GM18520 (cell line): ENCODE results near the gene LNX1.

Experiments used
- ATAC-seq: cut with Tn5 transposase; IDR thresholded peaks from one replicate; pipeline ENCODE4 v1.9.1; 2021; ENCODE audit not compliant: unreplicated experiment

The LNX1 gene

GRCh38 chr4:53541577-53542206 is 49.6 kb downstream of the LNX1 start:
- no peak for ATAC-seq

- ATAC-seq: no peak
Observed at GRCh38 chr4:53538756-53539155, 52.5 kb downstream of the LNX1 start.

- ATAC-seq: no peak
Observed at GRCh38 chr4:53537606-53538005, 53.7 kb downstream of the LNX1 start.

- no peak for ATAC-seq
Observed at GRCh38 chr4:53536328-53536727, 55.0 kb downstream of the LNX1 start.

GRCh38 chr4:53535567-53535966 is 55.7 kb downstream of the LNX1 start:
- no peak for ATAC-seq

- no peak for ATAC-seq
Observed at GRCh38 chr4:53534684-53535083, 56.6 kb downstream of the LNX1 start.

- ATAC-seq: no peak
Observed at GRCh38 chr4:53532521-53532920, 58.8 kb downstream of the LNX1 start.

GRCh38 chr4:53531585-53532224 is 59.6 kb downstream of the LNX1 start:
- ATAC-seq: no peak

- no peak for ATAC-seq
Observed at GRCh38 chr4:53529025-53529424, 62.3 kb downstream of the LNX1 start.

GRCh38 chr4:53527930-53528329 is 63.4 kb downstream of the LNX1 start:
- ATAC-seq: no peak

- ATAC-seq: no peak
Observed at GRCh38 chr4:53527326-53527725, 64.0 kb downstream of the LNX1 start.

GRCh38 chr4:53522334-53522733 is 69.0 kb downstream of the LNX1 start:
- ATAC-seq: no peak

- no peak for ATAC-seq
Observed at GRCh38 chr4:53520116-53520515, 71.2 kb downstream of the LNX1 start.

GRCh38 chr4:53518807-53519206 is 72.5 kb downstream of the LNX1 start:
- ATAC-seq: no peak

- no peak for ATAC-seq
Observed at GRCh38 chr4:53515076-53515475, 76.2 kb downstream of the LNX1 start.

- ATAC-seq: no peak
Observed at GRCh38 chr4:53514509-53514908, 76.8 kb downstream of the LNX1 start.

- ATAC-seq: no peak
Observed at GRCh38 chr4:53512608-53513007, 78.7 kb downstream of the LNX1 start.

- no peak for ATAC-seq
Observed at GRCh38 chr4:53511014-53511413, 80.3 kb downstream of the LNX1 start.

- ATAC-seq: no peak
Observed at GRCh38 chr4:53510321-53510720, 81.0 kb downstream of the LNX1 start.

- ATAC-seq: no peak
Observed at GRCh38 chr4:53508446-53508845, 82.8 kb downstream of the LNX1 start.

- ATAC-seq: no peak
Observed at GRCh38 chr4:53507671-53508286, 83.5 kb downstream of the LNX1 start.

- ATAC-seq: no peak
Observed at GRCh38 chr4:53507058-53507457, 84.2 kb downstream of the LNX1 start.

GRCh38 chr4:53505947-53506346 is 85.3 kb downstream of the LNX1 start:
- ATAC-seq: no peak
